ENCODE measurements around the gene HEYL. TPM values are rescaled to one million over a fixed set of nuclear protein-coding genes. Genes with fewer than 3 reads are reported as not detected.

HEYL gene
- total and polyA plus RNA-seq, 9 of the 15 experiments (the other 6 are each of a cell fraction or from before 2014, with no cell fraction given) = 0.13 to 0.89 (median 0.25) TPM

DNA sequence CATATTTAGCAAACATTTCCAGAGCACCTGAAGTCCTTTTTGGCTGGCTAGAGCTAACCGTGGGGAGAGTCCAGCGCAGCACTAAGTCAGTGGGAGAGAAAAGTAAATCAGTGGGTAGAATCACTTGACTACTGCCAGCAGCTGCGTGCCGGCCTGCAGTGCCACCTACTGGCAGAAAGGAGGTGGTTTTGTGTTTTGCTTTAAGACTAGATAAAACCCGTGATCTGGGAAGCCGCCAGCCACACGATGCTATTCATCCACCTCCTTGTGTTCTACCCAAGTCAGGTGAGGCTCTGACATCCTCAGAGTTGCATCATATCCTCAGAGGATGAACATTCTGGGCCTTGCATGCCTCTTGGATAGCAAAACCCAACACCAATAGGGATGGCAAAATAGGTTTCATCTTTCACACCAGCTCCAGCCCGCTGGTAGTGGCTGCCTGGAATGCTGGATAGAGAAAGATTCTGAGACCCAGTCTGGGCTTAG lies 14.1 kb upstream of the HEYL start (continued):
- TF ChIP-seq, protein P1, sequence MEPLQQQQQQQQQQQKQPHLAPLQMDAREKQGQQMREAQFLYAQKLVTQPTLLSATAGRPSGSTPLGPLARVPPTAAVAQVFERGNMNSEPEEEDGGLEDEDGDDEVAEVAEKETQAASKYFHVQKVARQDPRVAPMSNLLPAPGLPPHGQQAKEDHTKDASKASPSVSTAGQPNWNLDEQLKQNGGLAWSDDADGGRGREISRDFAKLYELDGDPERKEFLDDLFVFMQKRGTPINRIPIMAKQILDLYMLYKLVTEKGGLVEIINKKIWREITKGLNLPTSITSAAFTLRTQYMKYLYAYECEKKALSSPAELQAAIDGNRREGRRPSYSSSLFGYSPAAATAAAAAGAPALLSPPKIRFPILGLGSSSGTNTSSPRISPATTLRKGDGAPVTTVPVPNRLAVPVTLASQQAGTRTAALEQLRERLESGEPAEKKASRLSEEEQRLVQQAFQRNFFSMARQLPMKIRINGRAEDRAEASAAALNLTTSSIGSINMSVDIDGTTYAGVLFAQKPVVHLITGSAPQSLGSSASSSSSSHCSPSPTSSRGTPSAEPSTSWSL (CRISPR knock-in tag; IDR thresholded peaks at IDR 0.05; ENCODE audit: borderline replicate concordance) = no peak
- TF ChIP-seq, protein P2, sequence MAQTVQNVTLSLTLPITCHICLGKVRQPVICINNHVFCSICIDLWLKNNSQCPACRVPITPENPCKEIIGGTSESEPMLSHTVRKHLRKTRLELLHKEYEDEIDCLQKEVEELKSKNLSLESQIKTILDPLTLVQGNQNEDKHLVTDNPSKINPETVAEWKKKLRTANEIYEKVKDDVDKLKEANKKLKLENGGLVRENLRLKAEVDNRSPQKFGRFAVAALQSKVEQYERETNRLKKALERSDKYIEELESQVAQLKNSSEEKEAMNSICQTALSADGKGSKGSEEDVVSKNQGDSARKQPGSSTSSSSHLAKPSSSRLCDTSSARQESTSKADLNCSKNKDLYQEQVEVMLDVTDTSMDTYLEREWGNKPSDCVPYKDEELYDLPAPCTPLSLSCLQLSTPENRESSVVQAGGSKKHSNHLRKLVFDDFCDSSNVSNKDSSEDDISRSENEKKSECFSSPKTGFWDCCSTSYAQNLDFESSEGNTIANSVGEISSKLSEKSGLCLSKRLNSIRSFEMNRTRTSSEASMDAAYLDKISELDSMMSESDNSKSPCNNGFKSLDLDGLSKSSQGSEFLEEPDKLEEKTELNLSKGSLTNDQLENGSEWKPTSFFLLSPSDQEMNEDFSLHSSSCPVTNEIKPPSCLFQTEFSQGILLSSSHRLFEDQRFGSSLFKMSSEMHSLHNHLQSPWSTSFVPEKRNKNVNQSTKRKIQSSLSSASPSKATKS (CRISPR knock-in tag; IDR thresholded peaks at IDR 0.05) = no peak
- TF ChIP-seq ZNF79 (CRISPR knock-in tag; IDR thresholded peaks at IDR 0.05; ENCODE audit: low read depth) (no peak), ZFX (CRISPR knock-in tag; IDR thresholded peaks at IDR 0.05) (no peak), KDM4B (IDR thresholded peaks at IDR 0.05; ENCODE audit: borderline replicate concordance in 2 of 2, low read depth in 1 of 2) (no peak), ELF1 (tag; IDR thresholded peaks at IDR 0.05) (no peak), POLR2A (conservative IDR thresholded peaks at IDR 0.05) (no peak), SAP30 (IDR thresholded peaks at IDR 0.05; ENCODE audit: borderline replicate concordance, insufficient read depth, low read depth, low read length, poor library complexity, severe bottlenecking) (no peak), ZSCAN32 (CRISPR knock-in tag; IDR thresholded peaks at IDR 0.05) (no peak), ETV6 (IDR thresholded peaks at IDR 0.05; ENCODE audit: borderline replicate concordance in 1 of 2, low read depth in 2 of 2, low read length in 1 of 2) (no peak), ETV6 (CRISPR knock-in tag; IDR thresholded peaks at IDR 0.05; ENCODE audit: borderline replicate concordance) (no peak)
- TF ChIP-seq, protein P3, sequence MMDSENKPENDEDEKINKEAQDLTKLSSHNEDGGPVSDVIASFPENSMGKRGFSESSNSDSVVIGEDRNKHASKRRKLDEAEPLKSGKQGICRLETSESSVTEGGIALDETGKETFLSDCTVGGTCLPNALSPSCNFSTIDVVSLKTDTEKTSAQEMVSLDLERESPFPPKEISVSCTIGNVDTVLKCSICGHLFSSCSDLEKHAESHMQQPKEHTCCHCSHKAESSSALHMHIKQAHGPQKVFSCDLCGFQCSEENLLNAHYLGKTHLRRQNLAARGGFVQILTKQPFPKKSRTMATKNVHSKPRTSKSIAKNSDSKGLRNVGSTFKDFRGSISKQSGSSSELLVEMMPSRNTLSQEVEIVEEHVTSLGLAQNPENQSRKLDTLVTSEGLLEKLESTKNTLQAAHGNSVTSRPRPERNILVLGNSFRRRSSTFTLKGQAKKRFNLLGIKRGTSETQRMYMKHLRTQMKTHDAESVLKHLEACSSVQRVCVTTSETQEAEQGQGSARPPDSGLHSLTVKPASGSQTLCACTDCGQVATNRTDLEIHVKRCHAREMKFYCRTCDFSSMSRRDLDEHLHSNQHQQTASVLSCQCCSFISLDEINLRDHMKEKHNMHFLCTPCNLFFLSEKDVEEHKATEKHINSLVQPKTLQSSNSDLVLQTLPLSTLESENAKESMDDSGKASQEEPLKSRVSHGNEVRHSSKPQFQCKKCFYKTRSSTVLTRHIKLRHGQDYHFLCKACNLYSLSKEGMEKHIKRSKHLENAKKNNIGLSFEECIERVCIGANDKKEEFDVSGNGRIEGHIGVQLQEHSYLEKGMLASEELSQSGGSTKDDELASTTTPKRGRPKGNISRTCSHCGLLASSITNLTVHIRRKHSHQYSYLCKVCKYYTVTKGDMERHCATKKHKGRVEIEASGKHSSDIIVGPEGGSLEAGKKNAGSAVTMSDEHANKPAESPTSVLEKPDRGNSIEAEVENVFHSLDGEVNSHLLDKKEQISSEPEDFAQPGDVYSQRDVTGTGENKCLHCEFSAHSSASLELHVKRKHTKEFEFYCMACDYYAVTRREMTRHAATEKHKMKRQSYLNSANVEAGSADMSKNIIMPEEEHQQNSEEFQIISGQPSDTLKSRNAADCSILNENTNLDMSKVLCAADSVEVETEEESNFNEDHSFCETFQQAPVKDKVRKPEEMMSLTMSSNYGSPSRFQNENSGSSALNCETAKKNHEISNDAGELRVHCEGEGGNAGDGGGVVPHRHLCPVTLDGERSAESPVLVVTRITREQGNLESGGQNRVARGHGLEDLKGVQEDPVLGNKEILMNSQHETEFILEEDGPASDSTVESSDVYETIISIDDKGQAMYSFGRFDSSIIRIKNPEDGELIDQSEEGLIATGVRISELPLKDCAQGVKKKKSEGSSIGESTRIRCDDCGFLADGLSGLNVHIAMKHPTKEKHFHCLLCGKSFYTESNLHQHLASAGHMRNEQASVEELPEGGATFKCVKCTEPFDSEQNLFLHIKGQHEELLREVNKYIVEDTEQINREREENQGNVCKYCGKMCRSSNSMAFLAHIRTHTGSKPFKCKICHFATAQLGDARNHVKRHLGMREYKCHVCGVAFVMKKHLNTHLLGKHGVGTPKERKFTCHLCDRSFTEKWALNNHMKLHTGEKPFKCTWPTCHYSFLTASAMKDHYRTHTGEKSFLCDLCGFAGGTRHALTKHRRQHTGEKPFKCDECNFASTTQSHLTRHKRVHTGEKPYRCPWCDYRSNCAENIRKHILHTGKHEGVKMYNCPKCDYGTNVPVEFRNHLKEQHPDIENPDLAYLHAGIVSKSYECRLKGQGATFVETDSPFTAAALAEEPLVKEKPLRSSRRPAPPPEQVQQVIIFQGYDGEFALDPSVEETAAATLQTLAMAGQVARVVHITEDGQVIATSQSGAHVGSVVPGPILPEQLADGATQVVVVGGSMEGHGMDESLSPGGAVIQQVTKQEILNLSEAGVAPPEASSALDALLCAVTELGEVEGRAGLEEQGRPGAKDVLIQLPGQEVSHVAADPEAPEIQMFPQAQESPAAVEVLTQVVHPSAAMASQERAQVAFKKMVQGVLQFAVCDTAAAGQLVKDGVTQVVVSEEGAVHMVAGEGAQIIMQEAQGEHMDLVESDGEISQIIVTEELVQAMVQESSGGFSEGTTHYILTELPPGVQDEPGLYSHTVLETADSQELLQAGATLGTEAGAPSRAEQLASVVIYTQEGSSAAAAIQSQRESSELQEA (IDR thresholded peaks at IDR 0.05; ENCODE audit: low read depth) = no peak
- TF ChIP-seq, protein P4, sequence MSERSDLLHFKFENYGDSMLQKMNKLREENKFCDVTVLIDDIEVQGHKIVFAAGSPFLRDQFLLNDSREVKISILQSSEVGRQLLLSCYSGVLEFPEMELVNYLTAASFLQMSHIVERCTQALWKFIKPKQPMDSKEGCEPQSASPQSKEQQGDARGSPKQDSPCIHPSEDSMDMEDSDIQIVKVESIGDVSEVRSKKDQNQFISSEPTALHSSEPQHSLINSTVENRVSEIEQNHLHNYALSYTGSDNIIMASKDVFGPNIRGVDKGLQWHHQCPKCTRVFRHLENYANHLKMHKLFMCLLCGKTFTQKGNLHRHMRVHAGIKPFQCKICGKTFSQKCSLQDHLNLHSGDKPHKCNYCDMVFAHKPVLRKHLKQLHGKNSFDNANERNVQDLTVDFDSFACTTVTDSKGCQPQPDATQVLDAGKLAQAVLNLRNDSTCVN (CRISPR knock-in tag; IDR thresholded peaks at IDR 0.05) = no peak

Measured in K562 (cell line).